Measurements from ENCODE around the gene DNAH3.
A peak's percentile ranks its signal among the peaks of the same experiment; 100 is the strongest.
"Not testable (repeated sequence)": the region's sequence is repeated elsewhere in the genome, so short reads cannot be mapped to it uniquely, and the experiment has no call there.

The DNAH3 gene

DNA sequence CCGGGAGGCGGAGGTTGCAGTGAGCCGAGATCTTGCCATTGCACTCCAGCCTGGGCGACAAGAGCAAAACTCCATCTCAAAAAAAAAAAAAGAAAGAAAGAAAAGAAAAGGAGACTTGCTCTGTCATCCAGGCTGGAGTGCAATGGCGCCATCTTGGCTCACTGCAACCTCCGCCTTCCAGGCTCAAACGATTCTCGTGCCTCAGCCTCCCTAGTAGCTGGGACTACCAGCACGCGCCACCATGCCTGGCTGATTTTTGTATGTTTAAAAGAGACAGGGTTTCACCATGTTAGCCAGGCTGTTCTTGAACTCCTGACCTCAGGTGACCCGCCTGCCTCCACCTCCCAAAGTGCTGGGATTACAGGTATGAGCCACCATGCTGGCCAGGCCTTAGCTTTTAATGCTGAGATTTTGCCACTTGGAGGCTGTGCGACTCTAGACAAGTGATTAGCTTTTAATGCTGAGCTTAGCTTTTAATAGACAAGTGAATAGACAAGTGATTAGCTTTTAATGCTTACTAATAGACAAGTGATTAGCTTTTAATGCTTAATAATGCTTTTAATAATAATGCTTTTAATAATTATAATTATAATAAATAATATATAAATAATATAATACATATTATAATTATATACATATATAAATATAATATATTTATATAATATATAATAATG is 17.4 kb upstream of the DNAH3 start:
- DNase-seq, result no peak

DNA sequence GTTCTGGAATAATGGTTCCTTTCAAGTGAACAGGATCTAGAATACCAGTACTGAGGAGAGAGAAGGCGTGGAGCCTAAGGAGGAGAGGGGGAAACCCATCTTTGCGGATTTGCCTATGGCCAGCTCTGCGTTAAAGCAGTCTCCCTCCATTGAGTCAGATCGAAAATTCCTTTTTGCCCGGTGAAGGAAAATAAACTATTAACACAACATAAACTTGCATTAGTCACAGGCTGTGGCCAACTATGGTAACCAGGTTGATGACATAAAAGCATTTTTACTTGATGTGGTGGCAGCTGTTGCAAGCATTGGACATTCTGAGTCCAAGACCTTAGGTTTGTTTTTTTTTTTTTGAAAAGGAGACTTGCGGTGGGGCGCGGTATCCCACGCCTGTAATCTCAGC is 16.7 kb upstream of the DNAH3 start:
- DNase-seq, result no peak

DNA sequence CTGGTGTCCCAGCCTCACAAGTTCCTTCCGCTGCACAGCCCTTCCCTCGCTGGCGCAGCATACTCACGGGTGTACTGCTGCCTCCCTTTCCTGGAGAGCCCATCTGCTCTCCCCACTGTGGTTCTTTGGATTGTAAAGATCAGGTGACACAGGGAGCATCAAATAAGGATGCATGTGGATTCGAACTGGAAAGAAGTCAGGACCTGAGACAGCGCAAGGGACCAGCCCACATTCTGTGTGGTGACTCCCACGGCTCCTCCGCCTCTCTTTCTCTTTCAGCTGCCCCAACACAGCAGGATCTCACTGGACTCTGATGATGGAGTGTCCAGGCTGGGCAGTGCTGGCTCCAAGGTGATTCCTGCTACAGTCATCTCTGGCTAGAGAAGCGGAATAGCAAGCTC is 15.9 kb upstream of the DNAH3 start:
- DNase-seq, result no peak

DNA sequence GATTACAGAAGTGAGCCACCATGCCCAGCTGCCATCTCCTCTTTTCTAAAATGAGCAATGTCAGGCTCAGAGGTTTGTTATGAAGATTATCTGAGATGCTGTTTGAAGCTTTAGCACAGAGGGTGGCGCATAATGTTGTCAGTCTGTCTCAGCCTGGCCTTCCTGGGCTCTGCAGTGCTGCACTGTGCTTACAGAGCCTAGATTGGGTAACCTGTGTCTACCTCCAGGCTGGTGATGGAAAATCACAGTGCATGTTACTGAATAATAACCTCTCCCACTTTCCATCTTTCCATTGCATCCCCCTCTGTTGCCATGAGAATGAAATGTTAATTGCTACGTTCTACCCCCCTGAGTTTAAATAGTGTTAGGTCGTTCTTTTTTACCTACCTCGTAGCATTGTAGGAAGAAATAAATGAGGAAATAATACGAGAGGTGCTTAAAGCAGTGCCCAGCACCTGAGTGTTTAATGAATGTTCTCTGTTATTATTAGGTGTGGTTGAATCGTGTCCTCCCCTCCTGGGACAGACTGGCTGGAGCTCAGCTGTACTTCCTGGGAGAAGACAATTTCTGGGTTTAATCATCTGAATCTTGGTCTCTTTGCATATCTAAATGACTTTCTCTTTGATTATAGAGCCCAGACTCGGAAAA is 14.0 kb upstream of the DNAH3 start:
- no peak for DNase-seq

DNA sequence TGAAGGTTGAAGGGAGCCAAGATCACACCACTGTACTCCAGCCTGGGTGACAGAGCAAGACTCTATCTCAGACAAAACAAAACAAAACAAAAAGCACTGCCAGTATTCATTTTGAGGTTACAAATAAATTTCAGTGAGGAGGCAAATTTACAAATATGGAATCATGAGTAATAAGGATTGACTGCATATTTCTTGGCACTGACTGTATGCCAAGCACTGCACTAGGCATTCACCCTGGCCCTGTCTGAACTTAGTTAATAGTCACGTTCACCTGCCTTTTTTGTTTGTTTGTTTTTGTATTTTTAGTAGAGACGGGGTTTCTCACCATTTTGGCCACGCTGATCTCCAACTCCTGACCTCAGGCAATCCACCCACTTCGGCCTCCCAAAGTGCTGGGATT is 12.9 kb upstream of the DNAH3 start:
- DNase-seq, result no peak

DNA sequence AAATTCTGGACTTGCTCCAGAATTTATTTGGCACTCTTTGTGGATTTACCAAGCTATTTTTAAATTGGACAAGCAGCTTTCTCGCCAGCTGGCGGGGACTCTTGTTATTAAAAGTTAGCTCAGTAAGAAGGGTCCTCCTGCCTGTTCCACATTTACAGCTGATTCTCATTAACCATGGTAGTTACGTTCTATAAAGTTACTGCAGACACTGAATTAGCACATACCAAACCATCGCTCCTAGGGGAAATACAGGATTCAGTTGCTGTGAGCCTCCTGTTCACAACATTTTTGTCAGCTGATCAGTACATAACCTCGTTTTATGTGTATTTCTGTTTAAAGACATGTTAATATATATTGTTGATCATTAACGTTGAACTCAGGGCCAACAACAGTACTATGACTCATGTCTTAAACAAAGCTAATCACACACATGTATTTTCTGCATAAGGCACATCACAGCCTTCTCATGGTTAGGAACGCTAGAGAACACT is 12.1 kb upstream of the DNAH3 start:
- no peak for DNase-seq

DNA sequence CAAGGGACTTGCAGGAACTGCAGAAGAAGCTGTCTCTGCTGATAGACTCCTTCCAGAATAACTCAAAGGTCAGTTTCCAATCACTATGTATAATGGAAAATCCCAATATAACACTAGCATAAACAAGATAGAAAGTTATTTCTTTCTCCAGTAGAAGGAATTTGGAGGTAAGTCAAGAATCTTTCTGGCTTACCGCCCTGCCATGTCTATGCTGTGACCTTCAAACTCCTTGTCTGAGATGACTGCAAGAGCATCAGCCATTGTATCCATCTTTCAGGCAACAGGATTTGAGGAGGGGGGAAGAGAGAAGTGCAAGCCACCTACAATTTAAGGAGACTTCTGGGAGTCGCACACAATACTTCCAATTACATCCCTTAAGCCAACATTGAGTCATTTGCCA is 10.6 kb upstream of the DNAH3 start:
- DNase-seq, result no peak

DNA sequence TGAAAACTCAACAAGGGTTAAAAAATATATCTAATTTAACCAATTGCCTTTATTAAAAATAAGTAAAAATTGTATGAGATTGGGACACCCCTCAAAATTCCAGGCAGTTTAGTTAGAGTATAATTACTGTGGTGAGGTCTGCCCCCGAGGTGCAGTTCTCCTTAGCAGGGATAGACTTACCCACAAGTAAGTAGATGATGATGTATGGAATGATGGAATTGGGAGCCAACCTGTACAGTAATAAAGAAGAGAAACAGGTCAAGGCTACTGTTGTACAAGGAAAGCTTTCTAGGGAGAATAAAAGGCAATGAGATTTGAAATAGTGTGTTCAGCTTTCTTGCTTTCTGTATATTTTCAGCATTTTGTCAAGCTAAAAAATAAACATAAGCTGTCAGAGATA is 9.6 kb upstream of the DNAH3 start:
- DNase-seq, result no peak

DNA sequence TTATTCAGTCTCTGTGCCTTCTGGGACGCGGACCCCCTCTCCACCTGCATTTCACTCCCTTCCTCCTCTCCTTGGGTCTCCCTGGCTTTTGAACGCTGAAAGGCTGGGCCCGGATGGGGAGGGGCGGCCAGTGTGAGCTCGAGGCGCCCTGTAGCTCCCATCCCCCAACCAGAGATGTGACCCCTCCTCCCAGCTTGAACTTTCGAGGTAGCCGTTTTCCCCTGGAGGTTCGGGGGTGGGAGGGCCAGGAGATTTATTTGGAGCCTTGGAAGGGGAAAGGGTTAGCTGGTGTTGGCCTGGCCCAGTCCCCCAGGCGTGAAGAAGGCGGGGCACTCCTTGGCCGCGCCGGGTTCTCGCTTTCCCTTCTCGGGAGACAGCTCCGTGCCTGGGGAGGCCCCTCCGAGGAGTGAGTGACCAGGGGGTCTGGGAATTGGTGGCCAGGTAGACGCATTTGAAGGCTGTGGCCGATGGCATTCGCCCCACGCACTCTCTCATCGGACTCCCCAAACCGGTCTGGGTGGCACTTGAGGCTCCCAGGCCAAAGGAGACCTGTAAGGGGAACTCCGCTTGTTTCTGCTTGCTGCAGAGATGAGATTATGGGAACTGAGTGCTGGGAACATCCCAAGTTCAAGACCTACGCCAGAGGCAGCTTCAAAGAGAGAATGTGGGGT is 8.8 kb upstream of the DNAH3 start:
- DNase-seq, result peak in 1 of 2 donors; percentile 6

DNA sequence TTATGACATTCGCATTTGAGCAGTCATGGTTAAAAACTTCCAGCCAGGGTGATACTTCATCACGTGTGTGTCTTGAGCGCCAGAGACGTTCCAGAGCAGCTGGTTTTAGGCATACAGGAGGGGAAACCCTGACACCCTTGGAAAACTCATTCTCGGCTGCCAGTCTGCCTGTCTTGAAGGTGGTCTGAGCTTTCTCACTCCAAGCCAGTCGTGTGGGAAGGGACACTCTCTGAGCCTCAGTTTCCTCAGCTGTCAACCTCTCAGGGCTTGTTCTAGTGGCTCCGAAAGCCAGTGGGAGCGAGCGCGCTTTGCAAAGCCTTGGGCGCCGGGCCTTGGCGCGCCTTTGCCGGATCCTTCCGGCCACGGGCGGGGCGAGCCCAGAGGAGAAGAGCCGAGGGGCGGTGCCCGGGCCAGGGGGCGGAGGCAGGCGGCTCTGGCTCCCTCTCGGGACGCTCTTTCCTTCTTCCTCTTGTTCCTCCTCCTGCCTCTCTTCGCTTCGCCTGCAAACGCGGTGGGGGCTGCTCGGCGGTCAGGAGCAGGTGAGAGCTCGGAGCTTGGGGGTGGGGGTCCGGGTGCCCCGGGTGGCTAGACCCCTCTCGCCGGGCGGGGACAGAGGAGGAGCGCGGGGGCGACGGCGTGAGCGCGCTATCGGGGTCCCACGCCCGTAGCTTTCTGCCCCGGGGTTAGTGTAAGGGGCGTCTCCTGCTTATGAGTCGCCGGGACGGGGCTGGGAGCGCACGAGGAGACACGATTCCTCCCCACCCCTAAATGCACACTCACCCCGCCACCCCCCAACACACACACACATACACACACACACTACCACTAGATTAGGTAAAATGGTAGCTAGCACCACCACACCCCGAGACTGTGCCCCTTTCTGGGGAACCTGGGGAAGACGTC is 7.8 kb upstream of the DNAH3 start, which contains the start of gene LDAF1:
Gene LDAF1 (plus strand): TSS at position 467 of the 903 bp plus-strand sequence. CDS start 2,509 bp downstream, outside the sequence.
- peak; percentile 68 to 72 for DNase-seq

DNA sequence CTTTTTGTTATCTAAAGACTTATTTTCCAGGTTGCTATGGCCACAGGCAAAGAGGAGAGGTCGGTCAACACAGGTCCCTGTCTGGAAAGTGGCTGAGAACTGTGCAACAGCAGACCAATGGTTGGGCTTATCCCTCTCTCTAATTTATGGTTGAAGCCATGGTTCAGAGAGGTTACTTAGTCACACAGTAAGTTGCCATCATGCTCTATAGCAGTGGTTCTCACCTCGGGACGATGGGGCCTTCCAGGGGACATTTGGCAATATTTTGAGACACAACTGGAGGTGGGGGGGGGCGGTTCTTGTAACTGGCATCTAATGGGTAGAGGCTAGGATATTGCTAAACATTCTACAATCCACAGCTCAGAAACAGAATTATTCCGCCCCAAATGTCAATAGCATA is 7.0 kb upstream of the DNAH3 start:
- no peak for DNase-seq

DNA sequence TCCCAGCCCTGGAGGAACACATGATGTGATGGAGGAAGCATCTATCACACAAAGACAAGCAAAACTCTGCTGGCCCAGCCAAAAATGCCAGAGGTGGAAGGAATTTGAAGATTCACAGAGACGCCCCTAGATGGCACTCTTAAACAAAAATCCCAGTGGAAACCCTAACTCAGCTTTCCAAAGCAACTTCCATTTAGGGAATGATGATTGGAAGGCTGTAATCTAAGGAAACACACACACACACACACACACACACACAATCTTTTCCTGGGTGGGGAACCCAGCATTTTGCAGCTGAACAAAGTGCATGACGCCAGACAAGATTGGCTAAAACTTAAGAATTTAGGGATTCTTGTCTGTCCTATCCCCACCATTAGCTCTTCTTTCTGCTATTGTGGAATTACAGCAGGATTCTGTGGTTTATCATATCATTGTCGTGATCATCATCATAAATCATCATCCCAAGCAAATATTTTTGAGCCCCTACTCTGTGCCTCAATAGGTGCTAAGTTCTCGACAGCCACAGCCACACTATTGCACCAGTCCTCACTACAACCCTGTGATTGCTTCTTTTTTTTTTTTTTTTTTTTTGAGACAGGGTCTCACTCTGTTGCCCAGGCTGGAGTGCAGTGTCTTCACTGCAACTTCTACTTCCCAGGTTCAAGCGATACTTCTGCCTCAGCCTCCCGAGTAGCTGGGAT is 6.3 kb upstream of the DNAH3 start:
- peak in 1 of 2 donors; percentile 12 for DNase-seq

DNA sequence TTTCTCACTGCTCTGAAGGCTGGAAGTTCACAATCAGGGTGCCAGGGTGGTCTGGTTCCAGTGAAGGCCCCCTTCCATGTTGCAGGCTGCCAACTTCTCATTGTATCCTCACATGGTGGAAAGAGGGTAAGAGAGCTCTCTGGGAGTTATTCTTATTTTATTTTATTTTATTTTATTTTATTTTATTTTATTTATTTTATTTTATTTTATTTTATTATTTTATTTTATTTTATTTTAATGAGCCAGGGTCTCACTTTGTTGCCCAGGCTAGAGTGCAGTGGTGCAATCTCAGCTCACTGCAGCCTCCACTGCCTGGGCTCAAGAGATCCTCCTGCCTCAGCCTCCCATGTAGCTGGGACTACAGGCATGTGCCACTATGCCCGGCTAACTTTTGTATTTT is 5.4 kb upstream of the DNAH3 start:
- not testable (repeated sequence) for DNase-seq

DNA sequence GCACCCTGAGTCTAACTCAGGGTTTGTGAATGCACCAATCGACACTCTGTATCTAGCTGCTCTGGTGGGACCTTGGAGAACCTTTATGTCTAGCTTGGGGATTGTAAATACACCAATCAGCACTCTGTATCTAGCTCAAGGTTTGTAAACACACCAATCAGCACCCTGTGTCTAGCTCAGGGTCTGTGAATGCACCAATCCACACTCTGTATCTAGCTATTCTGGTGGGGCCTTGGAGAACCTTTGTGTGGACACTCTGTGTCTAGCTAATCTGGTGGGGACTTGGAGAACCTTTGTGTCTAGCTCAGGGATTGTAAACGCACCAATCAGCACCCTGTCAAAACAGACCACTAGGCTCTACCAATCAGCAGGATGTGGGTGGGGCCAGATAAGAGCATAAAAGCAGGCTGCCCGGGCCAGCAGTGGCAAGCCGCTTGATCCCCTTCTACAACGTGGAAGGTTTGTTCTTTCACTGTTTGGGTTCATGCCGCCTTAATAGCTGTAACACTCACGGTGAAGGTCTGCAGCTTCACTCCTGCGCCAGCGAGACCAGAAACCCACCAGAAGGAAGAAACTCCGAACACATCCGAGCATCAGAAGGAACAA is 2.6 kb upstream of the DNAH3 start:
- DNase-seq, result not testable (repeated sequence)

DNA sequence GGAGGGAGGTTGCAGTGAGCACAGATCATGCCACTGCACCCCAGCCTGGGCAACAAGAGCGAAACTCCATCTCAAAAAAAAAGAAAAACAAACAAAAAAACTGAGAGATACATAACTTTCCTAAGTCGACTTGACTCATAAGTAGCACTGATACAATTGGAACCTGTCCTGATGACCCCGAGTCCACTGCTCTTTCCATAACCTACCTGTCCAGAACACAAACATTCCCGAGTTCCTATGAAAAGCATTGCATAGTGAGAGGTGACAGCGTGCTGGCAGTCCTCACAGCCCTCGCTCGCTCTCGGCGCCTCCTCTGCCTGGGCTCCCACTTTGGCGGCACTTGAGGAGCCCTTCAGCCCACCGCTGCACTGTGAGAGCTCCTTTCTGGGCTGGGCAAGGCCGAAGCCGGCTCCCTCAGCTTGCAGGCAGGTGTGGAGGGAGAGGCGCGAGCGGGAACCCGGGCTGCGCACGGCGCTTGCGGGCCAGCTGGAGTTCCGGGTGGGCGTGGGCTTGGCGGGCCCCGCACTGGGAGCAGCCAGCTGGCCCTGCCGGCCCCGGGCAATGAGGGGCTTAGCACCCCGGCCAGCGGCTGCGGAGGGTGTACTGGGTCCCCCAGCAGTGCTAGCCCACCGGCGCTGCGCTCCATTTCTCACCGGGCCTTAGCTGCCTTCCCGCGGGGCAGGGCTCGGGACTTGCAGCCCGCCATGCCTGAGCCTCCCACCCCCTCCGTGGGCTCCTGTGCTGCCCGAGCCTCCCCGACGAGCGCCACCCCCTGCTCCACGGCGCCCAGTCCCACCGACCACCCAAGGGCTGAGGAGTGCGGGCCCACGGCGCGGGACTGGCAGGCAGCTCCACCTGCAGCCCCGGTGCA is 1.7 kb upstream of the DNAH3 start:
- not testable (repeated sequence) for DNase-seq

DNA sequence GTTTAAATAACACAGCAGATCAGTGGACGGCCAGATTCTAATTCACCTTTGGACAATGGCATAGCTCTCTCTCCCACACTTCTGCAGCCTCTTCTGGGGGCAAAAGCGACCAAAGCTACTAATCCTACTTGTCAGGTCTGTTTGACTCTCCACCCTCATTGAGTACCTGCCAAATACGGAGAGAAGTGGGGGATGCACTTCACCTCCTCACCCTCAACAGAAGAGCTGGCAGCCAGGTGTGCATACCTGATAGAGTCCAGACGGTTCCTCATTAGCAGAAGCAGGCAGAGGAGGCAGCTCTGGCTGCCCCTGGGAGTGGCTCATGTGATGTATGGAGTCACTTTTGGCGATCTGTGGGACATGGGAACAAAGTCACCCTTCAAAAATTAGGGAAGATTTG is 4.9 kb downstream of the DNAH3 start:
- DNase-seq, result no peak

DNA sequence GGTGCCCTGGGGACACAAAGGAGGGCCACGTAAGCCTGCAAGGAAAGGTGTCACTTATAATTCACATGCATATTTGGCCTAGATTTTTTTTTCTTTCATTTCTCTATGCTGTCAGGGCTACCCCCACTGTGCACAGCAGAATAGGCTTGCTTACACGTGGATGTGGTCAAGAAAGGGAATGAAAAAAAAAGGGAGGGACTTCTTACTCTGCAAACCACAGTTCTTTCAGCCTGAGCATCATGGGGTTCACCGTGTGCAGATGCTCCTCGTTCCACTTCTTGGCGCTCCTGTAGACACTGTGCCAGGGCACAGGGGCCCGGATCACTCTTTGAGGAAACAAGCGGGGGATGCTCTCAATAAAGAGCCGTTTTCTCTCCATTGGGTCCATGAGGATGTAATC is 16.6 kb downstream of the DNAH3 start:
- DNase-seq, result no peak

DNA sequence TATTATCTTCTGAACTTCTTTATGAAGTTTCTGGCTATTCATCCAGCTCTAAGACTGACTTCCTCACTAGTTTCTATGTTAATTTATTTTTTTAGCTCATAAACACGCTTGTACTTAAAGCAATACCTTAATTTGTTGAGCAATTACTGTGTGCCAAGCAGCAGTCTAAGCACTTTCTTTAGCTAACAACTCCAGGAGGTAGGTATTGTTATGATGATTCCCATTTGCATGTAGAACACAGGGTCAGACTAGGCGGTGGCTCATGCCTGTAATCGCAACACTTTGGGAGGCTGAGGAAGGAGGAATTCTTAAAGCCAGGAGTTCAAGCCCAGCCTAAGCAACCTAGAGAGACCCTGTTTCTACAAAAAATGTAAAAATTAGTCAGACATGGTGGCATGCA is 19.8 kb downstream of the DNAH3 start:
- DNase-seq, result no peak

DNA sequence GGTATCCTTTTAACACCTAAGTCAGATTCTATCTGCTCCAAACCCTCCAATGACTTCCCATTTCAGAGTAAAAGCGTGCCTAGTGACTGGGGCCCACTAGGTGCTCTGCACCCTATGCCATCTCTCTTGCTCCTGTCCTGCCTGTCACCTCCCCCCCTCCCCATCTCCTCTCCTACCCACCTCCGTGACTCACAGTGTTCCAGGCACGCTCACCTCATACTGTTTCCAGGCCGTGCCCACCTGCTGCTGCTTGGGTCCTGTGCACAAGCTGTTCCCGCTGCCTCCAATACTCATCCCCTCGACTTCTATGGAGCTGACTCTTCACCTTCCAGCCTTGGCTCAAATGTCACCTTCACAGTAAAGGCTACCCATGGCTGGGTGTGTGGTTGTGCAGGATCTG is 21.7 kb downstream of the DNAH3 start:
- no peak for DNase-seq

DNA sequence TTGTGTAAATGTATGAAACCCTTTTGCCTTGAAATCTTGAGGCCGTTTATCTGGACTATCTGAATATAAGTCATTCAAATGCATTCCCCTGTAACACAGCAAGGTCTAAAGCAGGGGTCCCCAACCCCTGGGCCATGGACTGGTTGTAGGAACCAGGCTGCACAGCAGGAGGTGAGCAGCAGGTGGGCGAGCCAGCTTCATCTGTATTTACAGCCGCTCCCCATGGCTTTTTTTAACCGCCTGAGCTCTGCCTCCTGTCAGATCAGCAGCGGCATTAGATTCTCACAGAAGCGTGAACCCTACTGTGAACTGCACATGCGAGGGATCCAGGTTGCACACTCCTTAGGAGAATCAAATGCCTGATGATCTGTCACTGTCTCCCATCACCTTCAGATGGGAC is 24.1 kb downstream of the DNAH3 start:
- no peak for DNase-seq

DNA sequence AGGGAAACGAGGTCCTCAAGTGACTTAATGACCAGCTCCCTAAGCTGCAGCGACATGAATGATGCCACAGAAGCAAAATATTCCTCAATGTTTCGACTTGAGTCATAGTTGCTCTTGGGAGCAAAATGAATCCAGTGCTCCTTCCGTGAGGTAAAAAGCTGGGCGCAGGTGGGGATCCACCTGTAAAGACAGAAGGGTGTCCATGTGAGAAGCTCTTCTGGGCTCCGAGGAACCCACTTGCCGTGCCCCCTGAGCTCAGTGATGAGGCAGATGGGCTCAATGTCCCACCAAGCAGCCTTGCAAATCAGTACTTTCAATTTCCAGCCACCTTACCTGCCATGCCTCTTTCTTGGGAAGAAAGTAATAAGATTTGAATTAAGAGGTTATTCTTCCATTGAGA is 25.5 kb downstream of the DNAH3 start:
- DNase-seq, result no peak
